K562 (cell line): ENCODE data around the gene TCIRG1. TPM values are rescaled to one million over a fixed set of nuclear protein-coding genes. Genes with fewer than 3 reads are reported as not detected.
A peak's percentile ranks its signal among the peaks of the same experiment; 100 is the strongest.

Source experiments
- ATAC-seq: fragments of 200-7000 bp; cut with Tn5 transposase; 3 replicates; pipeline ENCODE4 v1.9.1; 2020; ENCODE audit warnings: moderate library complexity
- BruUV-seq: library from RNA; stranded (reverse); fragments of 400-500 nt; replicated peaks from 2 replicates; lab custom pipeline; 2021; lab: Mats Ljungman, UMichigan
- CTCF ChIA-PET: fragments of 300-600 bp; formaldehyde crosslinking; extraction: SDS; loops from one replicate; lab custom pipeline; 2021; ENCODE audit warnings: low intra/inter-chr PET ratio; lab: Yijun Ruan, JAX
- POLR2A ChIA-PET: fragments of 300-600, 350-650 bp; sonication (Branson Sonifier 250); formaldehyde crosslinking; extraction: SDS; loops from one replicate; lab custom pipeline; 2021; ENCODE audit warnings: antibody characterized with exemption, inconsistent platforms; lab: Yijun Ruan, JAX
- DNase-seq, 4 experiments: peaks; one replicate each; pipeline versions ENCODE4 v3.0.0 to v3.0.0-alpha.2; 2011 to 2018; ENCODE audit warnings: low spot score in 3 of 4, mixed read lengths in 3 of 4; ENCODE audit errors: extremely low read depth in 1 of 4
- FAIRE-seq: peaks from 2 replicates; lab custom pipeline; 2011; peaks lifted over from hg19 to GRCh38; lab: Jason Lieb, UNC
- H2AFZ ChIP-seq: 2 replicates; pipeline ENCODE4 v1.6.0; 2011; ENCODE audit warnings: low read depth, low read length, control low read depth, inconsistent platforms
- H3K27ac ChIP-seq: fragments of 200-600 bp; 3 replicates; pipeline ENCODE4 v1.8.0; 2011; ENCODE audit warnings: low read depth, mild to moderate bottlenecking, control low read depth, inconsistent platforms, low read length, moderate library complexity, mixed read lengths; ENCODE audit errors: extremely low read depth
- H3K27me3 ChIP-seq, 2 experiments: fragments of 300-600 bp in 1 of 2; 2 replicates in 1 of 2; 3 replicates in 1 of 2; pipeline versions ENCODE4 v1.6.0 to v1.8.0; 2011; ENCODE audit warnings: inconsistent platforms in 2 of 2, low read length in 2 of 2, mild to moderate bottlenecking in 1 of 2, mixed read lengths in 1 of 2, moderate library complexity in 1 of 2; ENCODE audit not compliant: control insufficient read depth in 2 of 2, insufficient read depth in 2 of 2
- H3K36me3 ChIP-seq: fragments of 300-600 bp; 3 replicates; pipeline ENCODE4 v1.8.0; 2011; ENCODE audit warnings: mild to moderate bottlenecking, low read length, inconsistent platforms; ENCODE audit not compliant: control insufficient read depth, insufficient read depth
- H3K4me1 ChIP-seq, 2 experiments: fragments of 200-600 bp in 1 of 2; replicated peaks in 1 of 2; 2 replicates in 1 of 2; 3 replicates in 1 of 2; pipeline versions ENCODE4 v1.5.1 to v1.8.0; 2011; ENCODE audit warnings: inconsistent platforms in 2 of 2, low read length in 2 of 2, mild to moderate bottlenecking in 1 of 2, mixed read lengths in 1 of 2, moderate library complexity in 1 of 2; ENCODE audit not compliant: control insufficient read depth in 2 of 2, insufficient read depth in 2 of 2
- H3K4me2 ChIP-seq: 2 replicates; pipeline ENCODE4 v1.6.1; 2011; ENCODE audit warnings: low read length, control low read depth, inconsistent platforms, mixed read lengths; ENCODE audit not compliant: insufficient read depth
- H3K4me3 ChIP-seq: fragments of 200-600 bp; sonication (generic), shearing (Covaris generic); 2 replicates; pipeline ENCODE4 v1.5.1; 2016; ENCODE audit warnings: control low read depth, inconsistent platforms
- H3K79me2 ChIP-seq: fragments of 200-600 bp; 3 replicates; pipeline ENCODE4 v1.8.0; 2011; ENCODE audit warnings: low read length, inconsistent platforms; ENCODE audit not compliant: control insufficient read depth, insufficient read depth
- H3K9ac ChIP-seq, 2 experiments: 2 replicates each; pipeline versions ENCODE4 v1.6.0 to v1.6.1; 2011; ENCODE audit warnings: low read depth in 2 of 2, low read length in 2 of 2, control low read depth in 1 of 2, inconsistent platforms in 1 of 2, mild to moderate bottlenecking in 1 of 2, mixed read lengths in 1 of 2; ENCODE audit not compliant: insufficient read depth in 1 of 2
- H3K9me1 ChIP-seq: one replicate; pipeline ENCODE4 v1.6.0; 2011; ENCODE audit warnings: inconsistent platforms, mild to moderate bottlenecking, low read length, moderate library complexity; ENCODE audit not compliant: control insufficient read depth, insufficient read depth
- H3K9me3 ChIP-seq: replicated peaks from 2 replicates; pipeline ENCODE4 v1.5.1; 2011; ENCODE audit warnings: low read depth, low read length, inconsistent platforms; ENCODE audit not compliant: control insufficient read depth, insufficient read depth
- H4K20me1 ChIP-seq: replicated peaks from 2 replicates; pipeline ENCODE4 v1.6.1; 2011; ENCODE audit warnings: low read length, inconsistent platforms, mixed read lengths; ENCODE audit not compliant: control insufficient read depth, insufficient read depth
- ARNT ChIP-seq, 2 experiments: fragments of 450-650 bp; IDR thresholded peaks; 2 replicates each; pipeline ENCODE4 v1.6.1; 2016; ENCODE audit warnings: mild to moderate bottlenecking in 1 of 2
- EGR1 ChIP-seq: fragments of 450-650 bp; conservative IDR thresholded peaks from 2 replicates; pipeline ENCODE4 v1.6.1; 2017; ENCODE audit warnings: mild to moderate bottlenecking
- ETV5 ChIP-seq: sonication (generic); formaldehyde crosslinking; IDR thresholded peaks from 2 replicates; pipeline ENCODE4 v1.4.0; 2020; ENCODE audit warnings: low read depth, mild to moderate bottlenecking, missing genetic modification reagents
- HMGXB4 ChIP-seq: sonication (generic); formaldehyde crosslinking; IDR thresholded peaks from 2 replicates; pipeline ENCODE4 v1.8.1; 2023; ENCODE audit warnings: mild to moderate bottlenecking, missing genetic modification reagents
- MECOM ChIP-seq: fragments of 250-450 bp; sonication (Bioruptor Pico); IDR thresholded peaks from 2 replicates; pipeline ENCODE4 v1.8.0; 2022; ENCODE audit warnings: inconsistent platforms
- MGA ChIP-seq: fragments of 450-650 bp; IDR thresholded peaks from 2 replicates; pipeline ENCODE4 v1.6.1; 2016; ENCODE audit warnings: mild to moderate bottlenecking, moderate library complexity
- PTBP1 ChIP-seq: fragments of 200-400 bp; formaldehyde crosslinking; IDR thresholded peaks from 2 replicates; pipeline ENCODE4 v1.6.1; 2017; ENCODE audit warnings: low read depth, low read length
- WGBS: fragments of 100-300 bp; shearing (Covaris generic); methylation state at CpG from one replicate; pipeline ENCODE4 v1.1.6; 2016; ENCODE audit warnings: low coverage, mixed read lengths; ENCODE audit not compliant: insufficient coverage; ENCODE audit errors: missing lambda C conversion rate; 5-methylcytosine and 5-hydroxymethylcytosine counted together
- in situ Hi-C: fragments of 300-500 bp; cut with MboI; formaldehyde crosslinking; loops from 4 replicates; pipeline ENCODE4 v1.15.0; 2018; ENCODE audit warnings: inconsistent platforms, mixed read lengths
- intact Hi-C: fragments of 100-400 bp; cut with micrococcal nuclease; formaldehyde crosslinking; loops from 2 replicates; pipeline ENCODE4 v1.14.2; 2022
- polyA plus RNA-seq, 8 experiments: library from polyadenylated mRNA; depleted of rRNA in 4 of 8; stranded (reverse) in 5 of 8; unstranded in 3 of 8; fragments of >200 nt; fragmentation: Nextera tagmentation in 2 of 8; fragmentation: Illumina TruSeq in 1 of 8; extraction: Ambion mirVana in 2 of 8; extraction: Trizol in 1 of 8; gene quantifications; 2 replicates each; pipeline versions ENCODE4 v1.2.1 to v1.2.3, GENCODE V29; 2011 to 2014; ENCODE audit warnings: inconsistent platforms in 1 of 8, missing spikeins in 1 of 8
- total RNA-seq, 7 experiments: library from RNA; depleted of rRNA in 6 of 7; stranded (reverse); fragments of >200 nt in 6 of 7; fragmentation: Illumina TruSeq in 2 of 7; extraction: Trizol in 2 of 7; gene quantifications; 2 replicates each; pipeline versions ENCODE4 v1.2.1 to v1.2.3, GENCODE V29; 2011 to 2021; ENCODE audit warnings: low replicate concordance in 1 of 7

The TCIRG1 gene
- total and polyA plus RNA-seq, 9 of the 15 experiments (the other 6 are each of a cell fraction or from before 2014, with no cell fraction given) = 0.49 to 143 (median 24.4) TPM

- Histone ChIP-seq H3K27me3 (no peaks in the 10 kb centered on the region), H3K9me1 (no peaks in the 10 kb centered on the region), H3K9me3 (no peaks in the 10 kb centered on the region), H3K27ac (peak within 1 kb of the TSS; percentile 58), H3K4me1 (peaks cover 12 to 54% of the 10 kb centered on the region in 2 experiments), H3K79me2 (no peaks in the 10 kb centered on the region), H3K4me2 (peak within 1 kb of the TSS; percentile 75), H4K20me1 (no peaks in the 10 kb centered on the region), H3K9ac (peak within 1 kb of the TSS; percentile 67 to 93), H3K36me3 (0 out of 3 replicates have a peak, but pooled peaks cover 2% of the 10 kb centered on the region), H2AFZ (peak within 1 kb of the TSS; percentile 96), H3K4me3 (peak within 1 kb of the TSS; percentile 57)
- intact Hi-C loops = no loop called here
- BruUV-seq = no TSS peak
- ChIA-PET POLR2A (no interaction called here), CTCF (no interaction called here)
- in situ Hi-C loops = no loop called here
- WGBS = 7% methylated on average over 18 of the region's 64 CpGs
- FAIRE-seq (peak; percentile 88), DNase-seq (peak; percentile 89 to 96 (median 92)), ATAC-seq (peak; percentile 96)
- TF ChIP-seq ARNT (IDR thresholded peaks at IDR 0.05) (0 out of 4 replicates have a peak, but pooled peaks of 1 of the 2 experiments have one; percentile 32), PTBP1 (no peak), MGA (peak; percentile 46; the same call in 1 of the 2 replicates), ETV5 (CRISPR knock-in tag) (peak; percentile 57; the same call in 1 of the 2 replicates), HMGXB4 (CRISPR knock-in tag) (no peak), EGR1 (no peak), MECOM (CRISPR knock-in tag) (no peak)
These were observed 34.8 kb upstream of the TCIRG1 start, which contains the start of gene UNC93B1 for GRCh38 chr11:68003846-68004550. Gene UNC93B1, minus strand, starts transcription at chr11:68004097. Its CDS starts 54 bp downstream, at chr11:68004043.
